Karpas-422 (cell line): ENCODE measurements around the gene ARID1B. TPM values are rescaled to one million over a fixed set of nuclear protein-coding genes. Genes with fewer than 3 reads are reported as not detected.

ENCODE experiments used
- DNase-seq: peaks from one replicate; pipeline ENCODE4 v3.0.0-alpha.2; 2015
- H2AFZ ChIP-seq: fragments of 200-600 bp; sonication (generic); 2 replicates; pipeline ENCODE4 v1.6.1; 2014; ENCODE audit warnings: antibody characterized with exemption, low read length, mixed read lengths
- H3K27ac ChIP-seq: fragments of 200-600 bp; sonication (generic); 2 replicates; pipeline ENCODE4 v1.5.1; 2014; ENCODE audit warnings: mild to moderate bottlenecking, low read length, moderate library complexity
- H3K27me3 ChIP-seq: fragments of 200-600 bp; sonication (generic); 2 replicates; pipeline ENCODE4 v1.6.1; 2014; ENCODE audit warnings: low read length, mixed read lengths
- H3K36me3 ChIP-seq: fragments of 200-600 bp; sonication (generic); 2 replicates; pipeline ENCODE4 v1.6.1; 2014; ENCODE audit warnings: low read length, mixed read lengths; ENCODE audit not compliant: insufficient read depth
- H3K4me1 ChIP-seq: fragments of 200-600 bp; sonication (generic); 2 replicates; pipeline ENCODE4 v1.6.1; 2014; ENCODE audit warnings: mild to moderate bottlenecking, low read length, mixed read lengths
- H3K4me2 ChIP-seq: fragments of 200-600 bp; sonication (generic); 2 replicates; pipeline ENCODE4 v1.6.1; 2014; ENCODE audit warnings: low read length, low read depth, mild to moderate bottlenecking; ENCODE audit not compliant: poor library complexity, severe bottlenecking
- H3K4me3 ChIP-seq: fragments of 200-600 bp; sonication (generic); 2 replicates; pipeline ENCODE4 v1.5.1; 2014; ENCODE audit warnings: mild to moderate bottlenecking, antibody characterized with exemption, low read length, mixed read lengths
- H3K79me2 ChIP-seq: fragments of 200-600 bp; sonication (generic); 2 replicates; pipeline ENCODE4 v1.6.1; 2014; ENCODE audit warnings: mild to moderate bottlenecking, low read length, mixed read lengths
- H3K9ac ChIP-seq: fragments of 200-600 bp; sonication (generic); 2 replicates; pipeline ENCODE4 v1.6.0; 2014; ENCODE audit warnings: low read length
- H3K9me2 ChIP-seq: fragments of 200-600 bp; sonication (generic), shearing (Covaris generic); replicated peaks from 2 replicates; pipeline ENCODE4 v1.6.0; 2014; ENCODE audit warnings: mild to moderate bottlenecking, low read length, moderate library complexity; ENCODE audit not compliant: insufficient read depth
- H3K9me3 ChIP-seq: fragments of 300-700, 200-600 bp; sonication (generic); 2 replicates; pipeline ENCODE4 v1.6.1; 2014; ENCODE audit warnings: low read length, mixed read lengths
- H4K20me1 ChIP-seq: fragments of 200-600 bp; sonication (generic); 2 replicates; pipeline ENCODE4 v1.6.1; 2014; ENCODE audit warnings: mild to moderate bottlenecking, antibody characterized with exemption, low read length, low read depth; ENCODE audit not compliant: insufficient read depth
- total RNA-seq: library from RNA; depleted of rRNA; stranded (reverse); fragments of >200 nt; shearing (Covaris generic); gene quantifications from 2 replicates; pipeline ENCODE4 v1.2.3, GENCODE V29; 2014; ENCODE audit warnings: low replicate concordance

ARID1B gene
- total RNA-seq, 1 experiment from 2014 or later: 174 TPM

- no peaks in the 10 kb centered on the region for H3K27me3 ChIP-seq
- DNase-seq: no peak
- peaks cover 78% of the 10 kb centered on the region for H3K79me2 ChIP-seq
- no peak overlapping the region for H2AFZ ChIP-seq
- H3K27ac ChIP-seq: no peak overlapping the region
- H3K9me2 ChIP-seq: no peaks in the 10 kb centered on the region
- 0 out of 2 replicates have a peak, but pooled peaks cover 3% of the 10 kb centered on the region for H3K36me3 ChIP-seq
- H3K9ac ChIP-seq: no peak overlapping the region
- H3K4me2 ChIP-seq: no peak overlapping the region
- H3K9me3 ChIP-seq: no peaks in the 10 kb centered on the region
- H3K4me3 ChIP-seq: no peak overlapping the region
- peaks cover 47% of the 10 kb centered on the region for H3K4me1 ChIP-seq
- H4K20me1 ChIP-seq: no peaks in the 10 kb centered on the region
Measured at GRCh38 chr6:157040191-157040590, 263.0 kb downstream of the ARID1B start.

- Histone ChIP-seq H3K36me3 (0 out of 2 replicates have a peak, but pooled peaks cover 3% of the 10 kb centered on the region), H3K27ac (peak overlapping the region; percentile 54), H3K27me3 (no peaks in the 10 kb centered on the region), H3K4me2 (no peak overlapping the region), H3K79me2 (peaks cover 90% of the 10 kb centered on the region), H3K4me3 (no peak overlapping the region), H3K9me2 (no peaks in the 10 kb centered on the region), H3K9ac (no peak overlapping the region), H3K9me3 (no peaks in the 10 kb centered on the region), H2AFZ (no peak overlapping the region), H3K4me1 (peaks cover 77% of the 10 kb centered on the region), H4K20me1 (no peaks in the 10 kb centered on the region)
- DNase-seq: no peak
Measured at GRCh38 chr6:157045831-157046454, 268.8 kb downstream of the ARID1B start.

GRCh38 chr6:157046776-157047175 is 269.6 kb downstream of the ARID1B start:
- Histone ChIP-seq H2AFZ (no peak overlapping the region), H3K4me3 (no peak overlapping the region), H3K36me3 (0 out of 2 replicates have a peak, but pooled peaks cover 3% of the 10 kb centered on the region), H3K79me2 (peaks cover 91% of the 10 kb centered on the region), H3K27me3 (no peaks in the 10 kb centered on the region), H3K27ac (0 out of 2 replicates have a peak overlapping the region, but pooled peaks have one; percentile 54), H3K4me1 (peaks cover 78% of the 10 kb centered on the region), H3K9ac (no peak overlapping the region), H4K20me1 (no peaks in the 10 kb centered on the region), H3K9me2 (no peaks in the 10 kb centered on the region), H3K4me2 (no peak overlapping the region), H3K9me3 (no peaks in the 10 kb centered on the region)
- DNase-seq: no peak

GRCh38 chr6:157047328-157047727 is 270.1 kb downstream of the ARID1B start:
- Histone ChIP-seq H3K4me1 (peaks cover 78% of the 10 kb centered on the region), H3K9me2 (no peaks in the 10 kb centered on the region), H3K36me3 (0 out of 2 replicates have a peak, but pooled peaks cover 3% of the 10 kb centered on the region), H4K20me1 (no peaks in the 10 kb centered on the region), H3K27ac (no peak overlapping the region), H2AFZ (no peak overlapping the region), H3K4me3 (no peak overlapping the region), H3K4me2 (no peak overlapping the region), H3K27me3 (no peaks in the 10 kb centered on the region), H3K9me3 (no peaks in the 10 kb centered on the region), H3K9ac (no peak overlapping the region), H3K79me2 (peaks cover 92% of the 10 kb centered on the region)
- no peak for DNase-seq

- H3K4me2 ChIP-seq: no peak overlapping the region
- no peaks in the 10 kb centered on the region for H3K9me2 ChIP-seq
- no peak overlapping the region for H3K4me3 ChIP-seq
- H3K27ac ChIP-seq: 0 out of 2 replicates have a peak overlapping the region, but pooled peaks have one; percentile 5
- no peaks in the 10 kb centered on the region for H4K20me1 ChIP-seq
- no peaks in the 10 kb centered on the region for H3K9me3 ChIP-seq
- no peak overlapping the region for H2AFZ ChIP-seq
- no peaks in the 10 kb centered on the region for H3K27me3 ChIP-seq
- no peak overlapping the region for H3K9ac ChIP-seq
- peaks cover 97% of the 10 kb centered on the region for H3K79me2 ChIP-seq
- no peak for DNase-seq
- 0 out of 2 replicates have a peak, but pooled peaks cover 3% of the 10 kb centered on the region for H3K36me3 ChIP-seq
- peaks cover 78% of the 10 kb centered on the region for H3K4me1 ChIP-seq
Measured at GRCh38 chr6:157047951-157048350, 270.8 kb downstream of the ARID1B start.

- Histone ChIP-seq H3K79me2 (peaks cover 94% of the 10 kb centered on the region), H3K27ac (peak overlapping the region; percentile 77), H3K9ac (no peak overlapping the region), H3K36me3 (0 out of 2 replicates have a peak, but pooled peaks cover 3% of the 10 kb centered on the region), H4K20me1 (no peaks in the 10 kb centered on the region), H3K4me1 (peaks cover 72% of the 10 kb centered on the region), H3K9me2 (no peaks in the 10 kb centered on the region), H3K4me2 (peak overlapping the region; percentile 43), H3K4me3 (no peak overlapping the region), H3K9me3 (no peaks in the 10 kb centered on the region), H3K27me3 (no peaks in the 10 kb centered on the region), H2AFZ (no peak overlapping the region)
- DNase-seq: no peak
Measured at GRCh38 chr6:157049133-157049532, 272.0 kb downstream of the ARID1B start.

- peaks cover 96% of the 10 kb centered on the region for H3K79me2 ChIP-seq
- peak overlapping the region; percentile 43 for H3K4me2 ChIP-seq
- H3K9me2 ChIP-seq: no peaks in the 10 kb centered on the region
Measured at GRCh38 chr6:157050537-157051265, 273.5 kb downstream of the ARID1B start.

GRCh38 chr6:157054531-157054979 is 277.4 kb downstream of the ARID1B start:
- H4K20me1 ChIP-seq: no peaks in the 10 kb centered on the region
- peak overlapping the region; percentile 54 for H3K27ac ChIP-seq
- no peaks in the 10 kb centered on the region for H3K9me2 ChIP-seq
- H2AFZ ChIP-seq: no peak overlapping the region
- H3K4me3 ChIP-seq: no peak overlapping the region
- H3K27me3 ChIP-seq: no peaks in the 10 kb centered on the region
- no peak overlapping the region for H3K4me2 ChIP-seq
- H3K36me3 ChIP-seq: no peaks in the 10 kb centered on the region
- peaks cover 51% of the 10 kb centered on the region for H3K4me1 ChIP-seq
- H3K9me3 ChIP-seq: no peaks in the 10 kb centered on the region
- peak; percentile 64 for DNase-seq
- no peak overlapping the region for H3K9ac ChIP-seq
- H3K79me2 ChIP-seq: peaks cover 93% of the 10 kb centered on the region

More at GRCh38 chr6:157050537-157051265, 273.5 kb downstream of the ARID1B start:
- Histone ChIP-seq H3K36me3 (no peaks in the 10 kb centered on the region), H3K9ac (no peak overlapping the region), H4K20me1 (no peaks in the 10 kb centered on the region), H2AFZ (no peak overlapping the region), H3K4me1 (peaks cover 74% of the 10 kb centered on the region), H3K27me3 (no peaks in the 10 kb centered on the region), H3K4me3 (no peak overlapping the region), H3K27ac (peak overlapping the region; percentile 77), H3K9me3 (no peaks in the 10 kb centered on the region)
- DNase-seq: no peak
